Duodenal mucosa (tissue), 2 donors: ENCODE results near the gene MYOD1.

Source experiments
- H3K27ac ChIP-seq: one replicate; pipeline ENCODE4 v1.7.0; 2013; ENCODE audit warnings: low read depth, low read length
- H3K27me3 ChIP-seq, 2 donors: one replicate each; pipeline ENCODE4 v1.7.0; 2013; ENCODE audit warnings: low read length in 2 of 2, control low read depth in 1 of 2; ENCODE audit not compliant: insufficient read depth in 2 of 2, control insufficient read depth in 1 of 2
- H3K36me3 ChIP-seq, 2 donors: one replicate each; pipeline ENCODE4 v1.7.0; 2013; ENCODE audit warnings: low read length in 2 of 2, control low read depth in 1 of 2; ENCODE audit not compliant: insufficient read depth in 2 of 2, control insufficient read depth in 1 of 2
- H3K4me1 ChIP-seq, 2 donors: one replicate each; pipeline ENCODE4 v1.7.0; 2013; ENCODE audit warnings: low read length in 2 of 2, control low read depth in 1 of 2; ENCODE audit not compliant: insufficient read depth in 2 of 2, control insufficient read depth in 1 of 2
- H3K4me3 ChIP-seq, 2 donors: one replicate each; pipeline ENCODE4 v1.7.0; 2013; ENCODE audit warnings: low read length in 2 of 2, low read depth in 1 of 2
- H3K9ac ChIP-seq, 2 donors: one replicate each; pipeline ENCODE4 v1.7.0; 2013; ENCODE audit warnings: low read length in 2 of 2, low read depth in 1 of 2
- H3K9me3 ChIP-seq, 2 donors: one replicate each; pipeline ENCODE4 v1.7.0; 2013; ENCODE audit warnings: low read length in 2 of 2, control low read depth in 1 of 2; ENCODE audit not compliant: control insufficient read depth in 1 of 2

MYOD1 gene

DNA sequence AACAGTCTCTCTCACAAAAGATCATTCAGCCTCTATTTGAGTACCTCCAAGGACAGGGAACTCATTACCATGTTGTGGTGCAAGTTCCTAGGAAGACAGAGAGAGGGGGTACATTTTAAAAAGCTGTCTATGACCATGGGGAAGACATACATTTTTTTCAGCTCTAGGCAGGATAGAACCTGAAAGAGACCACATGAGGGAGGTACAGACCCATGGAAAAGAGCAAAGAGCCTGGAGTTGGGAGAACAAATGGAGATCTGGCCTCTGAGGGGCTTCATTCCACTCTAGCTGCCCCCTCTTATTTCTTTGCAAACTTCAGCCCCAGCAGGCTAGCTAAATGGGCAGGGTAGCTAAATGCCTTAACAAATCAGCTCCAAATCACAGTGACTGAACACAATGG, 51.5 kb downstream of the MYOD1 start:
- H3K9ac ChIP-seq = no peak overlapping the region
- no peaks in the 10 kb centered on the region for H3K9me3 ChIP-seq
- H3K27me3 ChIP-seq = no peaks in the 10 kb centered on the region
- no peaks in the 10 kb centered on the region for H3K36me3 ChIP-seq
- H3K4me1 ChIP-seq = peaks cover 14 to 16% of the 10 kb centered on the region in 2 donors
- H3K4me3 ChIP-seq = no peak overlapping the region
- H3K27ac ChIP-seq = no peak overlapping the region

DNA sequence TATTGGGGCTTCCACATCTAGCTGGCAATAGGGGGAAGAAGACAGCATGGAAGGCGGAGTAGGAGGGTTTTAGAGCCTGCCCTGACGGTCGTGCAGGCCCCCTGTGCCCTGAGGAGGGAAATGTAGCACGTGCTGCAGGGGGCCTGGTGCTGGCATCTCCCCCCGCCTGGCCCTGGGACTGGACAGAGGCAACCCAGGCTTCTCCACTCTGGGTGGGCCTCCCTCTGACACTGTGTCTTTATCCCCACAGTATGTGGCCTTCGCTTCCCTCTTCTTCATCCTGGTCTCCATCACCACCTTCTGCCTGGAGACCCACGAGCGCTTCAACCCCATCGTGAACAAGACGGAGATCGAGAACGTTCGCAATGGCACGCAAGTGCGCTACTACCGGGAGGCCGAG, 52.0 kb downstream of the MYOD1 start:
- no peak overlapping the region for H3K27ac ChIP-seq
- H3K9me3 ChIP-seq = no peaks in the 10 kb centered on the region
- H3K4me1 ChIP-seq = peaks cover 14 to 16% of the 10 kb centered on the region in 2 donors
- no peak overlapping the region for H3K4me3 ChIP-seq
- H3K27me3 ChIP-seq = no peaks in the 10 kb centered on the region
- H3K9ac ChIP-seq = no peak overlapping the region
- H3K36me3 ChIP-seq = no peaks in the 10 kb centered on the region
